Thymus (tissue), 11 donors: ENCODE data around the gene NDUFAF3. TPM values are rescaled to one million over a fixed set of nuclear protein-coding genes. Genes with fewer than 3 reads are reported as not detected.
A peak's percentile ranks its signal among the peaks of the same experiment; 100 is the strongest.

ENCODE experiments used
- DNase-seq, 9 donors: peaks; one replicate each; pipeline ENCODE4 v3.0.0-alpha.2; 2013; ENCODE audit warnings: low spot score in 9 of 9, low read depth in 6 of 9, missing footprints in 1 of 9
- H3K27ac ChIP-seq, 2 donors: one replicate each; pipeline ENCODE4 v1.5.1; 2013; ENCODE audit warnings: control low read depth in 1 of 2, low read depth in 1 of 2, low read length in 1 of 2, mild to moderate bottlenecking in 1 of 2, moderate library complexity in 1 of 2
- H3K27me3 ChIP-seq, 2 donors: one replicate each; pipeline ENCODE4 v1.5.1; 2013; ENCODE audit warnings: low read length in 1 of 2; ENCODE audit not compliant: control insufficient read depth in 2 of 2, insufficient read depth in 1 of 2
- H3K36me3 ChIP-seq, 2 donors: one replicate each; pipeline ENCODE4 v1.5.1; 2013; ENCODE audit warnings: low read length in 1 of 2, mild to moderate bottlenecking in 1 of 2, moderate library complexity in 1 of 2; ENCODE audit not compliant: control insufficient read depth in 2 of 2, insufficient read depth in 2 of 2
- H3K4me1 ChIP-seq, 2 donors: one replicate each; pipeline ENCODE4 v1.5.1; 2013; ENCODE audit warnings: low read length in 2 of 2; ENCODE audit not compliant: control insufficient read depth in 2 of 2, insufficient read depth in 2 of 2
- H3K4me3 ChIP-seq, 2 donors: one replicate each; pipeline ENCODE4 v1.5.1; 2013; ENCODE audit warnings: low read length in 2 of 2, control low read depth in 1 of 2, mild to moderate bottlenecking in 1 of 2
- H3K9me3 ChIP-seq, 2 donors: one replicate each; pipeline ENCODE4 v1.5.1; 2013; ENCODE audit warnings: low read length in 1 of 2, mild to moderate bottlenecking in 1 of 2; ENCODE audit not compliant: control insufficient read depth in 2 of 2, insufficient read depth in 1 of 2
- WGBS: extraction: QIAGEN DNeasy Blood & Tissue Kit; methylation state at CpG from one replicate; pipeline ENCODE4 v1.1.7; 2013; 5-methylcytosine and 5-hydroxymethylcytosine counted together
- polyA plus RNA-seq: library from polyadenylated mRNA; stranded (reverse); fragments of 200-250 nt; gene quantifications from one replicate; pipeline ENCODE4 v1.2.3, GENCODE V29; 2013
- total RNA-seq: library from RNA; stranded (reverse); fragments of 120-200 nt; gene quantifications from one replicate; pipeline ENCODE4 v1.2.4, GENCODE V29; 2013
- donor health status: healthy.

NDUFAF3 gene
- total and polyA plus RNA-seq, 2 donors, result 65.0 to 71.7 TPM

DNA sequence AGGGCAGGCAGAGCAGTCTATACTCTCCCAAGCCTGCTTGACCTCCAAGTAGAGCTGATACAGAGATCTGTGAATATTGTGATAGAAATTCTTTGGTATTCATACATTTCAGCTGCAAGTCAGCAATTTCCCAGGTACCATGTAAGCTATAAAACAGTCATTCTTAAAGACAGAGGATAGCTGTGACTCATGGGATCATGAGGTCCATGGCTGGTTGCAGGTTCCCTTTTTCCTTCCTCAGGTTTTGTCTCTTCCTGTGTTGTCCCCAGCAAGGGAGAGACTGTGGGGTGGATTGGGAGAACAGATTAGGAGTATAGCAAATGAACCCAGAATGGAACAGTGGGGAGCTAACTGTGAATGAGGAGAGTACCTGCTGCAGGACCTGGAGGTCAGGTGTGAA, 37.3 kb upstream of the NDUFAF3 start:
- peaks cover 38 to 61% of the 10 kb centered on the region in 2 donors for H3K36me3 ChIP-seq
- H3K9me3 ChIP-seq, result no peaks in the 10 kb centered on the region
- no peak overlapping the region for H3K4me3 ChIP-seq
- H3K27me3 ChIP-seq, result no peaks in the 10 kb centered on the region
- H3K27ac ChIP-seq, result no peak overlapping the region
- peaks cover 3 to 11% of the 10 kb centered on the region in 2 donors for H3K4me1 ChIP-seq
- DNase-seq, result no peak

DNA sequence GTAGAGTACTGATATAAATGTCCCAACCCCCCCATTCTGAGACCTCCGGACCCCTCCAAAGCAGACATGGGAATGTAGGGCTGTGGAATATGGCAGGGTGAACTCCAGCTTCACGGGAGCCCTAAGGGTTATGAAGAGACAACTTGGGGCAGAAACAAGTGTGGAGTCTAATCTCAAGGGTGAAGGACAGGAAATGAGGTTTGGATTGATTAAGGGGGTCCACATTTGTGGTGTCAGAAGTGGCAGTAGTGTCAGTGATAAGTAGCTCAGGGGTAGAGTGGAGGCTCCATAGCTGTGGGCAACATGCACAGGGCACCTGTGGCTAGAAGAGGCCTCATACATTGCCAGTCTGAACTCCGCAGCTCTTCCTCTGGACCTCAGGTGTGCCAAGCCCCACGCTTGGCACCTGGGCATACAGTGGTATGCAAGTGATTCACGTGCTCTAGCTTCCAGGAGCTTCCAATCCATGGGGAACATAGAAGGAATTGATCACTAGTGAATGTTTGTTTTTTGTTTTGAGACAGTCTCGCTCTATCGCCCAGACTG, 36.0 kb upstream of the NDUFAF3 start:
- no peak overlapping the region for H3K27ac ChIP-seq
- H3K27me3 ChIP-seq, result no peaks in the 10 kb centered on the region
- peaks cover 28 to 50% of the 10 kb centered on the region in 2 donors for H3K36me3 ChIP-seq
- H3K4me3 ChIP-seq, result no peak overlapping the region
- peaks cover 6 to 14% of the 10 kb centered on the region in 2 donors for H3K4me1 ChIP-seq
- WGBS, result 98% methylated on average over 7 of the region's 7 CpGs
- H3K9me3 ChIP-seq, result no peaks in the 10 kb centered on the region
- DNase-seq, result no peak

DNA sequence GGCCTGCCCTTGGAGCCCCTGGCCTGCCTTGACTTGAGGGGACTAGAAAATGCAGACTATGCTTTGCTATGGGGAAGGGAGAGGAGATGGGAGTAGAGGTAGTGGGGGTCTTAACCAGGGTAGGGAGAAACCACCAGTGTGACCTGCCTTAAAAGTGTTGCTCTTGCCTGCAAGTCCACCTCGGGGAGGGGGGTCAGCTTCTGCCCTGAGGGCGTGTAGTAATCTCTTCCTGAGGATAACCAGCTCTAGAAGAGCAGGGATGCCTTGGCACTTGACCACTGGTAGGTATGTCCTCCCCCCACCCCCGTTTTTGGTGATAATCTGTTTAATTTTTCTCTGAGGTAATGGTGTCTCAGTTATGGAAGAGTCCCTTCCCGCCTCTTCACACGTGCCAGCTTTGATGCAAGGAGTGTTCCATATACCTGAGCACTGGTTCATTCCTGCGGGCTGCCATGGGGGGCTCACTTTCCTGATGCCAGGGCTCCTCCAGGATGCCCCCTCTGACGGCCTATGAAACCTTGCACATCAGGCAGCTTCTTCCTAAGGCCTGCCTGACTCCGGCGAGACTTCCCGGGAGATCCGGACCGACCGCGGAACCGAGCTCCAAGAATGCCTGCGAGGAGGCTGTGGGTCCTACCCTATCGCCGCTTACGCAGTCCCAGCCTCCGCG, 32.7 kb upstream of the NDUFAF3 start:
- Histone ChIP-seq H3K9me3 (no peaks in the 10 kb centered on the region), H3K4me3 (peak overlapping the region; percentile 55 to 64), H3K27ac (peak overlapping the region; percentile 65 to 81), H3K27me3 (no peaks in the 10 kb centered on the region), H3K36me3 (peaks cover 11 to 18% of the 10 kb centered on the region in 2 donors), H3K4me1 (peaks cover 9 to 23% of the 10 kb centered on the region in 2 donors)
- WGBS, result 8% methylated on average over 21 of the region's 21 CpGs
- peak in 1 of 9 donors; percentile 5 for DNase-seq

DNA sequence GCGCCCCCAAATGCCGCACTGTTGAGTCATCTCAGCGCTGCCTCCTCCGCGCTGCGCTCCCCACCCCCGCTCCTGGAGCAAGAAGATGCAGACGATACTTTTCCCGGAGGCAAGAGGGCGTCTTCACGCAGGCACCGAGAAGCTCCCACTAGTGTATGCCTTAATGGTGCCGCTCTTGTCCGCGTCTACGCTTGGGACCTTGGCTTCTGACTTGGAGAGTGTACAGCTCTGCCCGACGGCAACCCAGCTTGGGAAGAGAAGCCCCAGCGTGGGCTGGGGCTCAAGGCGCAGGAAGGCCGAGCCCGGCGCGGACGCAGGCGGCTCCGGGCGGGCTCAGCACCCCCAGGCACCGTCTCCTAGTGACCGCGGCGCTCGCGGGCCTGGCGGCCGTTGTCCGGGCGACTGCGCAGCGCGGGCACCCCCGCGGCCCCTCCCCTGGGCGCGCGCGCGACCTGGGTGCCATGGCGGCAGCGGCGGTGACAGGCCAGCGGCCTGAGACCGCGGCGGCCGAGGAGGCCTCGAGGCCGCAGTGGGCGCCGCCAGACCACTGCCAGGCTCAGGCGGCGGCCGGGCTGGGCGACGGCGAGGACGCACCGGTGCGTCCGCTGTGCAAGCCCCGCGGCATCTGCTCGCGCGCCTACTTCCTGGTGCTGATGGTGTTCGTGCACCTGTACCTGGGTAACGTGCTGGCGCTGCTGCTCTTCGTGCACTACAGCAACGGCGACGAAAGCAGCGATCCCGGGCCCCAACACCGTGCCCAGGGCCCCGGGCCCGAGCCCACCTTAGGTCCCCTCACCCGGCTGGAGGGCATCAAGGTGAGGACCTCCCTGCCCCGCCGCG, 31.9 kb upstream of the NDUFAF3 start, which contains the start of gene P4HTM:
TSS of gene P4HTM (plus strand) at position 446 of the 840 bp plus-strand sequence. CDS start at position 462, 16 bp downstream.
- H3K27me3 ChIP-seq, result no peaks in the 10 kb centered on the region
- H3K9me3 ChIP-seq, result no peaks in the 10 kb centered on the region
- H3K4me1 ChIP-seq, result peaks cover 9 to 23% of the 10 kb centered on the region in 2 donors
- H3K36me3 ChIP-seq, result peaks cover 7 to 10% of the 10 kb centered on the region in 2 donors
- peak in 7 of 9 donors; percentile 38 to 84 (median 62) for DNase-seq
- peak within 1 kb of the TSS; percentile 59 to 64 for H3K4me3 ChIP-seq
- WGBS, result under 1% methylated on average over 91 of the region's 91 CpGs
- H3K27ac ChIP-seq, result peak within 1 kb of the TSS; percentile 65 to 81

DNA sequence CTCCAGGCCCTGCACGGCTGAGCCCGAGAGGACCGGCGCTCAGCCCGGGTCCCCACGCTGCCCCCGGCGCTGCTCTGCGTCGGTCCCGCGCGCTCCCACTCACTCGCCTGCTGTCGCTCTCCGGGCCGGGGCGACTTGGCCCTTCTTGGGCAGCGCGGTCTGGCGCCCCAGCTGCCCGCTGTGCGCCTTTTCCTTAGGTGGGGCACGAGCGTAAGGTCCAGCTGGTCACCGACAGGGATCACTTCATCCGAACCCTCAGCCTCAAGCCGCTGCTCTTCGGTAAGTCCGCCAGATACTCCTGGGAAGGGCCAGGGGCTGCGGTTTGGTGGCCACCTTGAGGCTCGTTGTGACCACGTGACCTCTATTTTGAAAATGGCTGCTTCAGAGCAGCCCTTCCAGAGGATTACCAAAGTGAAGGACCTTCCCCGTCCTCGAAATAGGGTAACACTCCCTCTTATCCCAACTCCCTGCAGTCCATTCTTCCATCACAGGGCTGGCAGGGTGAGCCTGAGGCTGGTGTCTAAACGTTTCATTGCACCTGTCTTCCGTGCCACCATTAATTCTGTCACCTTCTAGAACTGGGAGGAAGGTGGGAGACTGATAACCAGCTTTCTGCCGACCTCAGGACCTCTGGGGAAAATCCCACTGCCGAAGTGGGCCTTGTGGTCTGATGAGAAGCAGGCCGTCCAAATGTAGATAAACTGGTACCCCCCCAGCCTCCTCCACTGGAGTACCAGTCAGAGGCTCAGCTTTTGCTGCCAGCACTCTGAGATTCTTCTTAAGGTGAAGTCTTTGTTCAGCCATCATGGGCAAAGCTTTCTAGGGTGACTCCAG, 31.1 kb upstream of the NDUFAF3 start:
- Histone ChIP-seq H3K36me3 (peaks cover 2 to 7% of the 10 kb centered on the region in 2 donors), H3K27ac (peak overlapping the region; percentile 11 to 71), H3K27me3 (no peaks in the 10 kb centered on the region), H3K9me3 (no peaks in the 10 kb centered on the region), H3K4me3 (peak overlapping the region; percentile 59 to 64), H3K4me1 (peaks cover 9 to 23% of the 10 kb centered on the region in 2 donors)
- DNase-seq, result peak in 1 of 9 donors; percentile 40
- 8% methylated on average over 40 of the region's 40 CpGs for WGBS

DNA sequence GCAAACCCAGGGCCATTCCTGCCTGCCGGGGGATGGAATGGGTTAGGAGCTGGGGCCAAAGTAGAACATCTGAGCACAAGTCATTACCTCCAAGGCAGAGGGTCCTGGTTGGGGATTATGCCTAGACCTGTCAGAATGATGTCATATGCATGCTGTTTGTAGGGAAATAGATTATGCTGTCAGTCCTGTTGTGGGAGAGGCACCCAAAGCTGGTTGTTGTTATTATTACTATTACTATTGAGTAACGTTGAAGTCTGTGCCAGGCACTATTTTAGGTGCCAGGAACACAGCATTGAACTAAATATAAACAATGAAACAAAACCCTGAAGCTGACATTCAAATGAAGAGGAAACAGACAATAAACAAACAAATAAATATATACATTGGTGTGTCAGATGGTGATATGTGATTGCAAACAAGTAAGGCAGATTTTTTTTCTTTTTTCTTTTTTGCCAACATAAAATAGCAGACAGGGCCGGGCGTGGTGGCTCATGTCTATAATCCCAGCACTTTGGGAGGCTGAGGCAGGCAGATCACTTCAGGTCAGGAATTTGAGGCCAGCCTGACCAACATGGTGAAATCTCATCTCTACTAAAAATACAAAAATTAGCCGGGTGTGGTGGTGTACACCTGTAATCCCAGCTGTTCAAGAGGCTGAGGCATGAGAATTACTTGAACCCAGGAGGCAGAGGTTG, 29.9 kb upstream of the NDUFAF3 start:
- Histone ChIP-seq H3K4me1 (peaks cover 9 to 23% of the 10 kb centered on the region in 2 donors), H3K27me3 (no peaks in the 10 kb centered on the region), H3K27ac (no peak overlapping the region), H3K4me3 (no peak overlapping the region), H3K9me3 (no peaks in the 10 kb centered on the region), H3K36me3 (peaks cover 7 to 8% of the 10 kb centered on the region in 2 donors)
- 96% methylated on average over 5 of the region's 5 CpGs for WGBS
- DNase-seq, result no peak

DNA sequence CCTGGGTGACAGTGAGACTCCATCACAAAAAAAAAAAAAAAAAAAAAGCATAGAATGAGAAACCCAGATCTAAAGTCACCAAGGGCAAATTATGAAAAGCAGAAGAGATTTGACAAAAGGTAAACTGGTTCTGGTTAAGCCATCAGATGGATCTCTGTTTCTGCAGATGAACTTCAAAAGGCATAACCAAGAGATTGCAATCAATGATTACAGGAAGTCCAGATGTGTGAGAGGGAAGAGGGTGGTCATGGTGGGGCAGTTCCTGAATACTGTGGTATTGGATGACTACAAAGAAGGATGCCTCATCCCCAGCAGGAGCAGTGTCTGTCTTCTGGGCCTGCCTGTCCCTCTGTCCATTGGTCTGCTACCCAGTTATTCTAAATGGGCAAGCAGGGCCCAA, 28.1 kb upstream of the NDUFAF3 start:
- no peak for DNase-seq
- Histone ChIP-seq H3K9me3 (no peaks in the 10 kb centered on the region), H3K27ac (no peak overlapping the region), H3K4me1 (peaks cover 9 to 20% of the 10 kb centered on the region in 2 donors), H3K4me3 (no peak overlapping the region), H3K36me3 (peaks cover 7 to 12% of the 10 kb centered on the region in 2 donors), H3K27me3 (no peaks in the 10 kb centered on the region)

DNA sequence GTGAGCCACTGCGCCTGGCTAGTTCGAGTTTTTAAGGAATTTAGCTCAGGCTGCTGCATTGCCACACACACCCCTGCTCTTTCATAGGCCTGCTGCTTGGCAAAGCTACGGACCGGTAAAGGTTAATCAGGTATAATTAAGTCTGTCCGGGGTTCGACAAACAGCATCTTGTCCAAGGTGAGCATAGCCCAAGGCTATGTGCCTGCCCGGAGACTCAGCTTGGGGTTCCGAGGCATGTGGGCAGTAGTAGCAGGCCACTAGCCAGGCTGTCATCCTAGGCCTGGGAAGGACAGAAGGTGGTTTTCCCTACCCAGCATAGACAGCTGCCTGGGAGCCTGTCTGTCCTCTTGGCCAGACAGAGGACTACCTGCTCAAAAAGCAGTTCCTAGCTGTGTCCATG, 25.3 kb upstream of the NDUFAF3 start:
- no peak for DNase-seq
- H3K27me3 ChIP-seq, result no peaks in the 10 kb centered on the region
- no peaks in the 10 kb centered on the region for H3K9me3 ChIP-seq
- H3K36me3 ChIP-seq, result peaks cover 7 to 16% of the 10 kb centered on the region in 2 donors
- H3K27ac ChIP-seq, result no peak overlapping the region
- 97% methylated on average over 8 of the region's 8 CpGs for WGBS
- no peak overlapping the region for H3K4me3 ChIP-seq
- peaks cover 0 to 2% of the 10 kb centered on the region in 2 donors for H3K4me1 ChIP-seq
